Measurements from ENCODE around the gene ZNF592. TPM values are rescaled to one million over a fixed set of nuclear protein-coding genes. Genes with fewer than 3 reads are reported as not detected.
"Not testable (repeated sequence)": the region's sequence is repeated elsewhere in the genome, so short reads cannot be mapped to it uniquely, and the experiment has no call there.

The ZNF592 gene
- total RNA-seq, result 10 to 100 TPM; 22.7 to 34.7 TPM

DNA sequence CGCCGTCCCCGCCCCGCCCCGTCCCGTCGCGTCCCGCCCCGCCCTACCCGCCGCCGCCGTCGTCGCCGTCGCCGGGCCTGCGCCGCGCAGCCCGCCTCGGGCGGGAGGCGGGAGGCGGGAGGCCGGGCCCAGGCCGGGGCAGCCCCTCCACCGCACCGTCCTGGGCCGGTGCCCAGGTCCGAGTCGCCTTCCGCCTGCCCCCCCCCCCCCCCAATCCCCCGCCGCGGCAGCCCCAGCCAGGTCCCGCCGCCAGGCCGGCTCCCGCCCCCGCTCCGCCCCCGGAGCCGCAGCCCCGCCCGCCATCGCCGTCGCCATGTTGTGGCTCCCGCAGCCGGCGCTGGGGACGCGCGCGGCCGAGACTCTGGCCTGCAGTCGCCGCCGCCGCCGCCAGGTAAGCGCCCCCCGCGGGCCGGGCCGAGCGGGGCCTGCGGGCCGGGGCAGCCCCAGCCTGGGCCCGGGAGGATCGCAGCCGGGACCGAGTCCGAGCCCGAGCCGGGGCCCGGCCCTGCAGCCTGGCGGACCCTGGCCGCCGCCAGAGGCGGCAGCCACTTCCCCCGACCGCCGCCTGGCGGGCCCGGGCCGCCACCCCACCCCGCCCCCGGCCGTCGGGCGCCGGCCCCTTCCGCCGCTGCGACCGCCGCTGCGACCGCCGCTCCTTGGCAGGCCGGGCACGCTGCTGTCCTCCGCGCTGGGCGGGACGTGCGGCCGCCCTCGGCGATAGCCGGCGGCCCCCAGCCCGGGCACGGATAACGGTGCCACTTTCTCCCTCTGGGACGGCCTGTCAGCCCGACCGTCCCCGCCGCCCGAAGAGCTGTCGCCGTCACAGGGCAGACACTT lies at the start of gene ZNF592:
Gene ZNF592, plus strand, starts transcription at position 319 of the 837 bp plus-strand sequence. CDS start 34,084 bp downstream, outside the sequence.
- Mint-ChIP-seq H3K9me3 (peaks cover 0 to 4% of the 10 kb centered on the region in 2 donors), H3K27ac (peak within 1 kb of the TSS; percentile 93 to 97)

GRCh38 chr15:84699538-84700191 lies 48.7 kb upstream of the ZNF592 start:
- Mint-ChIP-seq H3K9me3 (no peaks in the 10 kb centered on the region), H3K27ac (peak overlapping the region; percentile 9 to 78), H3K36me3 (peaks cover 0 to 5% of the 10 kb centered on the region in 2 donors)
- ATAC-seq, result peak; percentile 79 to 83
- DNase-seq (ENCODE audit: low spot score in 2 of 2), result no peak

More for the DNA sequence above, at the start of gene ZNF592:
- ATAC-seq (peak; percentile 67 to 74), DNase-seq (ENCODE audit: low spot score in 2 of 2) (peak; percentile 76 to 85)
- peaks cover 22 to 33% of the 10 kb centered on the region in 2 donors for H3K36me3 Mint-ChIP-seq

- peak; percentile 62 to 73 for ATAC-seq
- DNase-seq (ENCODE audit: low spot score in 2 of 2), result no peak
- Mint-ChIP-seq H3K36me3 (peaks cover 0 to 5% of the 10 kb centered on the region in 2 donors), H3K27ac (no peak overlapping the region), H3K9me3 (no peaks in the 10 kb centered on the region)
Observed at GRCh38 chr15:84702961-84703482, 45.4 kb upstream of the ZNF592 start.

DNA sequence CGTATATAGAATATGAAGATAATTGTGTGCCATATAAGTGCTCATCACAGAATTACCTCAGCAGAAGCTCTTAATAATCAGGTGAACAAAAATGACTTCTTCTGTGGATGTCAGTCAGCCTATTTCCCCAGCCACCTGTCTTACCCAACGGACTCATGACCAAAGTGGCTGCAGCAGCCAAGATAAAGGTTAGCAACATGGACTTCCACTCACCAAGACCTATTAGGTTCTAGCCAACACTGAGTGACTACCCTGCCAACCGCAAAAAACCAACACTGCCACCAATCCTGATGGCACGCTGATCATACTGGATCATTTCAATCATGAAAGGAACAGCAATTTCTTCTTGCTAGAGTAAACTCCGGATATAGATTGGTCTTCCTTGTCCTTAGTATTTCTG lies 44.6 kb upstream of the ZNF592 start:
- H3K9me3 Mint-ChIP-seq, result no peaks in the 10 kb centered on the region
- DNase-seq (ENCODE audit: low spot score in 2 of 2) (no peak), ATAC-seq (no peak)
- H3K27ac Mint-ChIP-seq, result no peak overlapping the region
- peaks cover 0 to 12% of the 10 kb centered on the region in 2 donors for H3K36me3 Mint-ChIP-seq

GRCh38 chr15:84714372-84714771 lies 34.0 kb upstream of the ZNF592 start:
- DNase-seq (ENCODE audit: low spot score in 2 of 2), result no peak
- Mint-ChIP-seq H3K36me3 (peaks cover 14 to 16% of the 10 kb centered on the region in 2 donors), H3K27ac (peak overlapping the region in 1 of 2 donors; percentile 97), H3K9me3 (no peaks in the 10 kb centered on the region)
- ATAC-seq, result no peak

DNA sequence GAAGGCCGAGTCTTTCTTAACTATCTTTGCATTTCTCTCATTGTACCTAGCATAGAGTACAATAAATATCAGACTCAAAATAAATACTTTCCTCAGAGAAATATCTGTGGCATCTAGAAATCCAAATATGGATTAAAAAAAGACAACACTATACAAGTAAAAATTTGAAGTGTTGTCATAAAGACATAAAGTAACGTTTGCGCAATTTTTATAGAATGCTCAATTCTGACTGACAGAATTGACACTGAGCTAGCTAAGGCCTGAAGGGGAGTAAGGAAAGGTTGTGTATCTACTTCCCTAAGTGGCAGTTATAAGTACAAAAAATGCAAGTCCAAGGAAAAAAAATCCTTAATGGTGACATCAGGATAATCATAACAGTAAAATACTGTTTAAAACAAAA lies 33.6 kb upstream of the ZNF592 start:
- DNase-seq (ENCODE audit: low spot score in 2 of 2) (no peak), ATAC-seq (no peak)
- no peaks in the 10 kb centered on the region for H3K9me3 Mint-ChIP-seq
- H3K36me3 Mint-ChIP-seq, result peaks cover 14 to 16% of the 10 kb centered on the region in 2 donors
- peak overlapping the region; percentile 97 to 100 for H3K27ac Mint-ChIP-seq

DNA sequence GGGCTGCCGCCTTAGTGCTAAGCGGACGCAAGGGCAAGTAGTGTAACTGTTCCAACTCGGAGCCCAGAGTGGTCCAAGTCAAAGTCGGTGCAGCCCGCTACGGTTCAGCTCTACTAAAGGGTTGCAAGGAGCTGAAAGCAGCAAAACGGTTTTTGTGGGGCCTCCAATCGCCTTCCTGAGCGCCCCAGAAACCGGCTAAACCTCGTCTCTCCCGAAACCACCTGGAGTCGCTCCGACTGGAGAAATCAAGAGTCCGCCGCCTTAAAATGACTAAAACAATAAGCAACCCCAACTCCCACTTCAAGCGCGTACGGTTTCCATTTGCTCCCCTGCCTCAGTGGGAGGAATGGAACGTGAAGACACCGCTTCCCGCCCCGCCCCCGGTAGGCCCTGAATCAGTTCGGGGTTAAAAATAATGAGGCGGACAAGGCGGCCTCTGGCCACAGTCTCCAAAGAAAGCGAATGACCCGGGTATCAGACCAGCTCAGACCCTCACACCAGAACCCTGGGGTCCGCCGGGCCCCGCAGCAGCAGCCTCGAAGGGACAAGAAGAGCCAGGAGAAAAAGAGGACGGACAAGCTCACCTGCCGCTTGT lies 32.9 kb upstream of the ZNF592 start:
- Mint-ChIP-seq H3K9me3 (no peaks in the 10 kb centered on the region), H3K27ac (peak overlapping the region; percentile 97 to 100), H3K36me3 (peaks cover 14 to 16% of the 10 kb centered on the region in 2 donors)
- peak; percentile 44 to 46 for ATAC-seq
- DNase-seq (ENCODE audit: low spot score in 2 of 2), result peak; percentile 65 to 71

- H3K36me3 Mint-ChIP-seq, result peaks cover 14 to 16% of the 10 kb centered on the region in 2 donors
- peak; percentile 89 to 96 for DNase-seq (ENCODE audit: low spot score in 2 of 2)
- ATAC-seq, result peak; percentile 92 to 93
- peak within 1 kb of the TSS; percentile 97 to 100 for H3K27ac Mint-ChIP-seq
- H3K9me3 Mint-ChIP-seq, result no peaks in the 10 kb centered on the region
Observed at GRCh38 chr15:84716036-84716732, 32.2 kb upstream of the ZNF592 start, which contains the start of gene SEC11A. SEC11A (minus strand) TSS chr15:84716139; CDS start chr15:84716075, 64 bp downstream.

GRCh38 chr15:84721371-84721770 lies 27.0 kb upstream of the ZNF592 start:
- ATAC-seq, result no peak
- Mint-ChIP-seq H3K9me3 (no peaks in the 10 kb centered on the region), H3K27ac (peak overlapping the region; percentile 31 to 89), H3K36me3 (peaks cover 0 to 6% of the 10 kb centered on the region in 2 donors)
- no peak for DNase-seq (ENCODE audit: low spot score in 2 of 2)

- Mint-ChIP-seq H3K36me3 (no peaks in the 10 kb centered on the region), H3K27ac (no peak overlapping the region), H3K9me3 (no peaks in the 10 kb centered on the region)
- DNase-seq (ENCODE audit: low spot score in 2 of 2), result no peak
- ATAC-seq, result no peak
Observed at GRCh38 chr15:84722628-84723027, 25.8 kb upstream of the ZNF592 start.

DNA sequence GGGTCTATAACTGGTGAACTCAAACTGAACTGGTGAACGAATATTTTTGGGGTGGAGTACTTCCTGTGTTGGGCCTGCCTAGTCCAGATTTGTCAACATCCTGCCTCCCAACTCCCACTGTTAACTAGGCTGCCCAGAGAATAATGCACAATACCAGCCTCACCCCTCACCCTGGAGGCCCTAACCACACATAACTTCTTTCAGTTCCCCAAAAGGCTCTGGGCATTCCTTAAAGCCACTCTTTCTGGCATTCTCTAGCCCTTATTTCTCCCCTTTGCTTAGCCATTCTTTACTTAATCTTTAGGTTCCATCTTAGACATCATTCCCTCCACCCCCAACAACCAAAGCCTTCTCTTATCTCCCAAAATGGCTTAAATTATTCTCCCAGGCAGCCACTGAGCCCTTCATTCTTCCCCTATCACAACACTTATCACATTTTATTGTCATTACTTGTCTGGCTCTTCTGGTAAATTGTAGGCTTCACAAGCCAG lies 23.3 kb upstream of the ZNF592 start:
- H3K9me3 Mint-ChIP-seq, result no peaks in the 10 kb centered on the region
- H3K27ac Mint-ChIP-seq, result peak overlapping the region; percentile 73 to 97
- no peaks in the 10 kb centered on the region for H3K36me3 Mint-ChIP-seq
- DNase-seq (ENCODE audit: low spot score in 2 of 2) (no peak), ATAC-seq (peak in 1 of 2 donors; percentile 44)

- H3K9me3 Mint-ChIP-seq, result no peaks in the 10 kb centered on the region
- no peaks in the 10 kb centered on the region for H3K36me3 Mint-ChIP-seq
- no peak for ATAC-seq
- DNase-seq (ENCODE audit: low spot score in 2 of 2), result no peak
- no peak overlapping the region for H3K27ac Mint-ChIP-seq
Observed at GRCh38 chr15:84727429-84727828, 21.0 kb upstream of the ZNF592 start.

DNA sequence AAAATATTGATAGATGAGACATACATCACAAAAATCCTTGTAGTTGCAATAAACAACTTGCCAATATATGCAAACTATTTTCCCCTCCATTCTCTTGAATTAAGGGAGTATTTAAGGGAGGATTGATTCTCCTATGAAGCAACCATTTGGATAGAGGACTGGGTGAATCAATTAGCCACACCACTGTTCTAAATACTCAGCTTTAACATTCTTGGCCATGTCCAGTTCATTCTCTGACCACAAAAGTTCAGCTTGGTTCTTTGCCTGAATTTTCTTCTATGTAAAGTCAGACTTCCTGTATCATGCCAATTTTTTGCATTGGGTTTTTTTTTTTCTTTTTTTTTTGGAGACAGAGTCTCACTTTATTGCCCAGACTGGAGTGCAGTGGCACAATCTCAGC lies 16.6 kb upstream of the ZNF592 start:
- H3K9me3 Mint-ChIP-seq, result no peaks in the 10 kb centered on the region
- DNase-seq (ENCODE audit: low spot score in 2 of 2) (no peak), ATAC-seq (no peak)
- no peaks in the 10 kb centered on the region for H3K36me3 Mint-ChIP-seq
- H3K27ac Mint-ChIP-seq, result no peak overlapping the region

DNA sequence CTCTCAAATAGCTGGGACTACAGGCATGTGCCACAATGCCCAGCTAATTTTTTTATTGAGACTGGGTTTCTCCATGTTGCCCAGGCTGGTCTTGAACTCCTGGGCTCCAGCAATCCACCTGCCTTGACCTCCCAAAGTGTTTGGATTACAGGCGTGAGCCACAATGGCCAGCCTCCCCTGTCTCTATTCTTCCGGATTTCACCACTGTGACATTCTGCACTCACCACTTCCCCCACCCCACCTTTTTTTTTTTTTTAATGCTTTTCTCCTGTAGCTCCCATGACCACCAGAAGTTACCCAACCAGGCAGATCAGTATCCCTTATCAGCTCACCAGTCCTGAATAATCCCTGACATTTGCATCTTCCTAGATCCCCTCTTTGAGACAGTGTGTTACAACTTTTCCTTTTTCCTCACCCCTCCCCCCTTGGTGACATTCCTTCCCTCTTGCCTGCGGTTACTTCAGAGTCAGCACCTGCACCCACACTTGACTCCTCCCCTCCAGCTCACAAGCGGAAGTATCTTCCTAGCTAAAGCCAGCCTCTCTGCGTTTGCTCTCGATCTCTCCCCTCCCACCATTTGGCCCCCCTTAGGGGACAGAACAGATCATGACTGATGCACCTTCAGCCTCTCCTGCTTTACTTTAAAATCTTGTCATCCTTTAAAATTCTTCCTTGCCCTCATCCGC lies 13.5 kb upstream of the ZNF592 start:
- Mint-ChIP-seq H3K27ac (peak overlapping the region; percentile 95 to 98), H3K36me3 (peaks cover 0 to 8% of the 10 kb centered on the region in 2 donors), H3K9me3 (peaks cover 0 to 5% of the 10 kb centered on the region in 2 donors)
- DNase-seq (ENCODE audit: low spot score in 2 of 2) (peak; percentile 66 to 75), ATAC-seq (peak; percentile 44 to 61)

GRCh38 chr15:84735480-84736061 lies 12.8 kb upstream of the ZNF592 start:
- H3K36me3 Mint-ChIP-seq, H3K9me3 Mint-ChIP-seq: not testable (repeated sequence)
- H3K27ac Mint-ChIP-seq, result peak overlapping the region; percentile 95 to 98
- DNase-seq (ENCODE audit: low spot score in 2 of 2) (peak; percentile 51 to 79), ATAC-seq (peak; percentile 59 to 68)

All from activated naive CD4-positive, alpha-beta T cell treated with anti-CD3 and anti-CD28 coated beads, Interleukin-2, amount 50 U/mL, for 72 hours (primary cell).